Tibial nerve (tissue), 4 donors: ENCODE measurements around the gene KDR.

Source experiments
- EP300 ChIP-seq, 2 donors: sonication (generic); formaldehyde crosslinking; IDR thresholded peaks; one replicate each; pipeline ENCODE4 v1.6.1; 2017; ENCODE audit warnings: antibody characterized with exemption in 2 of 2, mild to moderate bottlenecking in 1 of 2
- POLR2A ChIP-seq, 2 donors: fragments of 450-650 bp; IDR thresholded peaks; one replicate each; pipeline ENCODE4 v1.6.1; 2017; ENCODE audit warnings: antibody characterized with exemption in 2 of 2, mild to moderate bottlenecking in 2 of 2, moderate library complexity in 2 of 2
- TF ChIP-seq, protein P1 (sequence below), 5 experiments: fragments of 200-600 bp in 3 of 5; fragments of 450-650 bp in 2 of 5; sonication (generic) in 3 of 5; IDR thresholded peaks; one replicate each; pipeline ENCODE4 v1.5.1; 2016 to 2019; ENCODE audit warnings: antibody characterized with exemption in 5 of 5, mild to moderate bottlenecking in 3 of 5, moderate library complexity in 2 of 5

GRCh38 chr4:55107054-55107453 is 18.3 kb downstream of the KDR start:
- TF ChIP-seq POLR2A (IDR thresholded peaks at IDR 0.05) (no peak), EP300 (IDR thresholded peaks at IDR 0.05) (no peak)
- TF ChIP-seq, protein P1, sequence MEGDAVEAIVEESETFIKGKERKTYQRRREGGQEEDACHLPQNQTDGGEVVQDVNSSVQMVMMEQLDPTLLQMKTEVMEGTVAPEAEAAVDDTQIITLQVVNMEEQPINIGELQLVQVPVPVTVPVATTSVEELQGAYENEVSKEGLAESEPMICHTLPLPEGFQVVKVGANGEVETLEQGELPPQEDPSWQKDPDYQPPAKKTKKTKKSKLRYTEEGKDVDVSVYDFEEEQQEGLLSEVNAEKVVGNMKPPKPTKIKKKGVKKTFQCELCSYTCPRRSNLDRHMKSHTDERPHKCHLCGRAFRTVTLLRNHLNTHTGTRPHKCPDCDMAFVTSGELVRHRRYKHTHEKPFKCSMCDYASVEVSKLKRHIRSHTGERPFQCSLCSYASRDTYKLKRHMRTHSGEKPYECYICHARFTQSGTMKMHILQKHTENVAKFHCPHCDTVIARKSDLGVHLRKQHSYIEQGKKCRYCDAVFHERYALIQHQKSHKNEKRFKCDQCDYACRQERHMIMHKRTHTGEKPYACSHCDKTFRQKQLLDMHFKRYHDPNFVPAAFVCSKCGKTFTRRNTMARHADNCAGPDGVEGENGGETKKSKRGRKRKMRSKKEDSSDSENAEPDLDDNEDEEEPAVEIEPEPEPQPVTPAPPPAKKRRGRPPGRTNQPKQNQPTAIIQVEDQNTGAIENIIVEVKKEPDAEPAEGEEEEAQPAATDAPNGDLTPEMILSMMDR (IDR thresholded peaks at IDR 0.05): no peak
